ENCODE measurements around the gene EPB41. TPM values are rescaled to one million over a fixed set of nuclear protein-coding genes. Genes with fewer than 3 reads are reported as not detected.

EPB41 gene
- total and polyA plus RNA-seq, 2 of the 8 experiments (the other 6 are each of a cell fraction or from before 2014, with no cell fraction given), result 36.7 to 109 TPM

DNA sequence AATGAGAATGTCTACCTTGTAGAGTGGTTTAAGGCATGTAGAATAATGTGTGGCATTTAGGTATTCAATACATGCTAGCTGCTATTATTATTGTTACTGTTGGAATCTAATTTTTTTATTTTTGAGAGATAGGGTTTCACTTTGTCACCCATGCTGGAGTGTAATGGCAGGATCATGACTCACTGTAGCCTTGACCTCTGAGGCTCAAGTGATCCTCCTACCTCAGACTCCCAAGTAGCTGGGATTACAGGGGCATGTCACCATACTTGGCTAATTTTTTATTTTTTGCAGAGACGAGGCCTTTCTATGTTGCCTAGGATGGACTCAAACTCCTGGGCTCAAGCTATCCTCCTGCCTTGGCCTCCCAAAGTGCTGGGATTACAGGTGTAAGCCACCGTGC is 61.9 kb downstream of the EPB41 start:
- CTCF ChIA-PET (ENCODE audit: partially characterized antibody), result interaction anchor here (0.6 to 2.0 kb wide), 7 partner anchors 9 to 94 kb away, joined by 3 to 5 read pairs (median 4); partner anchors contain the start of gene EPB41
- no peak for TF ChIP-seq PHF8 (conservative IDR thresholded peaks at IDR 0.05; ENCODE audit: low read depth, low read length)
- TF ChIP-seq CHD1 (IDR thresholded peaks at IDR 0.05; ENCODE audit: low read depth, low read length), result no peak
- no peak for TF ChIP-seq KDM1A (IDR thresholded peaks at IDR 0.05; ENCODE audit: borderline replicate concordance, low read length)
- TF ChIP-seq RNF2 (IDR thresholded peaks at IDR 0.05; ENCODE audit: borderline replicate concordance, low read depth, low read length, missing control alignments, poor library complexity, severe bottlenecking), result no peak
- TF ChIP-seq TAF7 (optimal IDR thresholded peaks at IDR 0.05; ENCODE audit: borderline replicate concordance, low read depth, low read length), result no peak
- TF ChIP-seq NRF1 (IDR thresholded peaks at IDR 0.05; ENCODE audit: low read depth, low read length), result no peak
- TF ChIP-seq SP1 (IDR thresholded peaks at IDR 0.05; ENCODE audit: low read depth, low read length), result no peak

More for the DNA sequence above, 61.9 kb downstream of the EPB41 start:
- Histone ChIP-seq H4K8ac (ENCODE audit: extremely low read depth, insufficient read depth, low read length) (no peak overlapping the region), H2AFZ (ENCODE audit: low read length) (no peak overlapping the region), H3K27ac (ENCODE audit: low read depth, low read length) (no peak overlapping the region), H2BK120ac (replicated peaks; ENCODE audit: low read depth, low read length) (no peak overlapping the region), H3K4me2 (ENCODE audit: insufficient read depth in 1 of 2, low read depth in 2 of 2, low read length in 2 of 2) (no peak overlapping the region), H3K9me3 (ENCODE audit: insufficient read depth in 2 of 2, low read depth in 1 of 2, low read length in 1 of 2) (no peaks in the 10 kb centered on the region), H3K79me2 (ENCODE audit: control insufficient read depth in 1 of 2, insufficient read depth in 2 of 2, low read length in 2 of 2) (peaks cover 0 to 59% of the 10 kb centered on the region in 2 experiments; a peak in 2 of 4 replicates), H3K36me3 (ENCODE audit: control insufficient read depth in 2 of 4, insufficient read depth in 4 of 4, low read length in 3 of 4) (no peaks in the 10 kb centered on the region), H2AK5ac (ENCODE audit: low read depth, low read length) (no peak overlapping the region), H3K4me1 (replicated peaks in 1 of 4; ENCODE audit: control insufficient read depth in 3 of 4, insufficient read depth in 4 of 4, low read length in 3 of 4) (peaks cover 0 to 5% (median 0%) of the 10 kb centered on the region in 4 experiments; a peak in 2 of 7 replicates), H3K9ac (replicated peaks in 1 of 4; ENCODE audit: extremely low read depth in 1 of 4, low read depth in 3 of 4, low read length in 3 of 4) (no peak overlapping the region), H2BK12ac (ENCODE audit: low read depth, low read length) (no peak overlapping the region), H2BK5ac (ENCODE audit: low read depth, low read length) (no peak overlapping the region), H3K23ac (ENCODE audit: insufficient read length) (no peak overlapping the region), H3K27me3 (replicated peaks in 1 of 4; ENCODE audit: control insufficient read depth in 3 of 4, extremely low read depth in 1 of 4, insufficient read depth in 3 of 4, low read length in 3 of 4) (no peaks in the 10 kb centered on the region), H3K4ac (replicated peaks; ENCODE audit: insufficient read length, low read depth, low read length) (no peak overlapping the region), H3K79me1 (ENCODE audit: low read depth, low read length) (peaks cover 2% of the 10 kb centered on the region; the same call in 1 of the 2 replicates), H2BK20ac (ENCODE audit: low read length) (no peak overlapping the region), H3K14ac (ENCODE audit: insufficient read length) (no peak overlapping the region), H4K5ac (ENCODE audit: insufficient read length, low read depth, low read length) (no peak overlapping the region), H4K20me1 (replicated peaks in 1 of 2; ENCODE audit: control insufficient read depth in 1 of 2, insufficient read depth in 2 of 2, low read length in 2 of 2) (peaks cover 0 to 1% of the 10 kb centered on the region in 2 experiments), H3K56ac (replicated peaks; ENCODE audit: insufficient read length, low read depth, low read length) (no peak overlapping the region), H3K18ac (ENCODE audit: extremely low read depth, low read length) (no peak overlapping the region), H3K23me2 (ENCODE audit: low read depth, low read length) (no peaks in the 10 kb centered on the region), H4K91ac (replicated peaks; ENCODE audit: insufficient read length, low read length) (no peak overlapping the region), H2BK15ac (ENCODE audit: low read length) (no peak overlapping the region), H3K4me3 (ENCODE audit: extremely low read depth in 1 of 4, insufficient read depth in 2 of 4, low read depth in 3 of 4, low read length in 4 of 4) (no peak overlapping the region)
- DNase-seq (ENCODE audit: low read depth in 1 of 2, low spot score in 2 of 2) (no peak), FAIRE-seq (no peak)
- POLR2A ChIA-PET (ENCODE audit: partially characterized antibody), result no interaction called here
- WGBS, 2 experiments (ENCODE audit: extremely low coverage in 1 of 2, insufficient coverage in 1 of 2, insufficient read length in 1 of 2, insufficient replicate concordance in 2 of 2, low coverage in 1 of 2, low lambda C conversion rate in 2 of 2, missing lambda C conversion rate in 1 of 2), result 95% methylated on average over 2 of the region's 2 CpGs; no CpG with 5 or more reads in 1 of the 2 experiments
